K562 (cell line): Measurements from ENCODE around the gene BCAS1. TPM values are rescaled to one million over a fixed set of nuclear protein-coding genes. Genes with fewer than 3 reads are reported as not detected.

Experiments
- CC2D1A ChIP-seq: fragments of 450-650 bp; IDR thresholded peaks from 2 replicates; pipeline ENCODE4 v1.6.1; 2017; ENCODE audit warnings: mild to moderate bottlenecking
- CHAMP1 ChIP-seq: fragments of 450-650 bp; IDR thresholded peaks from 2 replicates; pipeline ENCODE4 v1.6.1; 2016; ENCODE audit warnings: mild to moderate bottlenecking
- DPF2 ChIP-seq: fragments of 450-650 bp; IDR thresholded peaks from 2 replicates; pipeline ENCODE4 v1.6.1; 2016
- E4F1 ChIP-seq: fragments of 250-450 bp; sonication (Bioruptor Pico); IDR thresholded peaks from 2 replicates; pipeline ENCODE4 v1.5.0; 2021; ENCODE audit warnings: mild to moderate bottlenecking, borderline replicate concordance
- ELF1 ChIP-seq: fragments of 200-800 bp; sonication (Bioruptor generic); IDR thresholded peaks from 2 replicates; pipeline ENCODE4 v1.6.1; 2016; ENCODE audit warnings: missing genetic modification characterization, missing compliant biosample characterization
- KLF1 ChIP-seq: fragments of 450-650 bp; IDR thresholded peaks from 2 replicates; pipeline ENCODE4 v1.6.1; 2016; ENCODE audit warnings: missing genetic modification characterization, missing compliant biosample characterization
- LEF1 ChIP-seq: fragments of 450-650 bp; IDR thresholded peaks from 2 replicates; pipeline ENCODE4 v1.6.1; 2016; ENCODE audit warnings: mild to moderate bottlenecking
- MXD1 ChIP-seq: fragments of 250-450 bp; sonication (Bioruptor Pico); IDR thresholded peaks from 2 replicates; pipeline ENCODE4 v1.8.0; 2021; ENCODE audit warnings: borderline replicate concordance, mild to moderate bottlenecking, moderate library complexity; ENCODE audit not compliant: poor library complexity, severe bottlenecking
- NFIC ChIP-seq: fragments of 450-650 bp; IDR thresholded peaks from 2 replicates; pipeline ENCODE4 v1.6.1; 2017; ENCODE audit warnings: mild to moderate bottlenecking, inconsistent platforms
- NR1H2 ChIP-seq: sonication (generic); formaldehyde crosslinking; IDR thresholded peaks from 2 replicates; pipeline ENCODE4 v1.4.0; 2020; ENCODE audit warnings: mild to moderate bottlenecking, missing genetic modification reagents
- RFX5 ChIP-seq: IDR thresholded peaks from 2 replicates; pipeline ENCODE4 v1.6.1; 2011; ENCODE audit warnings: low read depth, mild to moderate bottlenecking, improper control_type of control experiment, low read length
- SUPT5H ChIP-seq: fragments of 450-650 bp; IDR thresholded peaks from 2 replicates; pipeline ENCODE4 v1.6.1; 2016
- TAF1 ChIP-seq: IDR thresholded peaks from 2 replicates; pipeline ENCODE4 v1.6.1; 2011; ENCODE audit warnings: mild to moderate bottlenecking, low read length, moderate library complexity; ENCODE audit not compliant: insufficient read depth, control insufficient read depth, severe bottlenecking; ENCODE audit errors: extremely low read depth
- TRIM24 ChIP-seq, 2 experiments: fragments of 450-650 bp; IDR thresholded peaks; 2 replicates each; pipeline ENCODE4 v1.6.1; 2016
- ZNF384 ChIP-seq: IDR thresholded peaks from 2 replicates; pipeline ENCODE4 v1.6.1; 2012; ENCODE audit warnings: low read depth, low read length, improper control_type of control experiment
- ZNF407 ChIP-seq: fragments of 450-650 bp; IDR thresholded peaks from 2 replicates; pipeline ENCODE4 v1.6.1; 2016; ENCODE audit warnings: low read depth
- ZNF75A ChIP-seq: fragments of 450-650 bp; formaldehyde crosslinking; IDR thresholded peaks from 2 replicates; pipeline ENCODE4 v1.4.0; 2020; ENCODE audit warnings: mild to moderate bottlenecking
- polyA plus RNA-seq, 8 experiments: library from polyadenylated mRNA; depleted of rRNA in 4 of 8; stranded (reverse) in 5 of 8; unstranded in 3 of 8; fragments of >200 nt; fragmentation: Nextera tagmentation in 2 of 8; fragmentation: Illumina TruSeq in 1 of 8; extraction: Ambion mirVana in 2 of 8; extraction: Trizol in 1 of 8; gene quantifications; 2 replicates each; pipeline versions ENCODE4 v1.2.1 to v1.2.3, GENCODE V29; 2011 to 2014; ENCODE audit warnings: inconsistent platforms in 1 of 8, missing spikeins in 1 of 8
- total RNA-seq, 7 experiments: library from RNA; depleted of rRNA in 6 of 7; stranded (reverse); fragments of >200 nt in 6 of 7; fragmentation: Illumina TruSeq in 2 of 7; extraction: Trizol in 2 of 7; gene quantifications; 2 replicates each; pipeline versions ENCODE4 v1.2.1 to v1.2.3, GENCODE V29; 2011 to 2021; ENCODE audit warnings: low replicate concordance in 1 of 7

BCAS1 gene
- total and polyA plus RNA-seq, 9 of the 15 experiments (the other 6 are each of a cell fraction or from before 2014, with no cell fraction given) = 0.18 to 2.3 (median 0.93) TPM

- TF ChIP-seq MXD1 (CRISPR knock-in tag) (no peak), KLF1 (tag) (peak; percentile 99), TAF1 (no peak), ZNF75A (CRISPR knock-in tag) (no peak), SUPT5H (no peak), ZNF384 (no peak), CHAMP1 (peak; percentile 34; the same call in 1 of the 2 replicates), DPF2 (peak; percentile 97), NFIC (peak; percentile 84), CC2D1A (peak; percentile 39; the same call in 1 of the 2 replicates), RFX5 (no peak), TRIM24 (IDR thresholded peaks at IDR 0.05) (peak; percentile 84), E4F1 (CRISPR knock-in tag) (no peak), LEF1 (peak; percentile 63), NR1H2 (CRISPR knock-in tag) (no peak), ELF1 (no peak), ZNF407 (no peak)
These were observed 4.8 kb downstream of the BCAS1 start (continued) for GRCh38 chr20:54065601-54066038.
